GM18951 (cell line): ENCODE measurements around the gene PHLPP2.

Experiments used
- POLR2A ChIP-seq: IDR thresholded peaks from 4 replicates; pipeline ENCODE4 v1.6.1; 2011; ENCODE audit warnings: mild to moderate bottlenecking; ENCODE audit not compliant: insufficient read length, insufficient read depth; ENCODE audit errors: extremely low read depth
- in situ Hi-C: fragments of 300-500 bp; cut with MboI; formaldehyde crosslinking; loops from one replicate; pipeline ENCODE4 v1.12.0; 2022; ENCODE audit warnings: low sequenced_read_pairs, mixed read lengths, inconsistent platforms; ENCODE audit not compliant: unreplicated experiment

The PHLPP2 gene, protein sequence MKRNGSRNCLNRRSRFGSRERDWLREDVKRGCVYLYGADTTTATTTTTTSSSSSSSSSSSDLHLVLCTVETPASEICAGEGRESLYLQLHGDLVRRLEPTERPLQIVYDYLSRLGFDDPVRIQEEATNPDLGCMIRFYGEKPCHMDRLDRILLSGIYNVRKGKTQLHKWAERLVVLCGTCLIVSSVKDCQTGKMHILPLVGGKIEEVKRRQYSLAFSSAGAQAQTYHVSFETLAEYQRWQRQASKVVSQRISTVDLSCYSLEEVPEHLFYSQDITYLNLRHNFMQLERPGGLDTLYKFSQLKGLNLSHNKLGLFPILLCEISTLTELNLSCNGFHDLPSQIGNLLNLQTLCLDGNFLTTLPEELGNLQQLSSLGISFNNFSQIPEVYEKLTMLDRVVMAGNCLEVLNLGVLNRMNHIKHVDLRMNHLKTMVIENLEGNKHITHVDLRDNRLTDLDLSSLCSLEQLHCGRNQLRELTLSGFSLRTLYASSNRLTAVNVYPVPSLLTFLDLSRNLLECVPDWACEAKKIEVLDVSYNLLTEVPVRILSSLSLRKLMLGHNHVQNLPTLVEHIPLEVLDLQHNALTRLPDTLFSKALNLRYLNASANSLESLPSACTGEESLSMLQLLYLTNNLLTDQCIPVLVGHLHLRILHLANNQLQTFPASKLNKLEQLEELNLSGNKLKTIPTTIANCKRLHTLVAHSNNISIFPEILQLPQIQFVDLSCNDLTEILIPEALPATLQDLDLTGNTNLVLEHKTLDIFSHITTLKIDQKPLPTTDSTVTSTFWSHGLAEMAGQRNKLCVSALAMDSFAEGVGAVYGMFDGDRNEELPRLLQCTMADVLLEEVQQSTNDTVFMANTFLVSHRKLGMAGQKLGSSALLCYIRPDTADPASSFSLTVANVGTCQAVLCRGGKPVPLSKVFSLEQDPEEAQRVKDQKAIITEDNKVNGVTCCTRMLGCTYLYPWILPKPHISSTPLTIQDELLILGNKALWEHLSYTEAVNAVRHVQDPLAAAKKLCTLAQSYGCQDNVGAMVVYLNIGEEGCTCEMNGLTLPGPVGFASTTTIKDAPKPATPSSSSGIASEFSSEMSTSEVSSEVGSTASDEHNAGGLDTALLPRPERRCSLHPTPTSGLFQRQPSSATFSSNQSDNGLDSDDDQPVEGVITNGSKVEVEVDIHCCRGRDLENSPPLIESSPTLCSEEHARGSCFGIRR (N-terminal part only)

DNA sequence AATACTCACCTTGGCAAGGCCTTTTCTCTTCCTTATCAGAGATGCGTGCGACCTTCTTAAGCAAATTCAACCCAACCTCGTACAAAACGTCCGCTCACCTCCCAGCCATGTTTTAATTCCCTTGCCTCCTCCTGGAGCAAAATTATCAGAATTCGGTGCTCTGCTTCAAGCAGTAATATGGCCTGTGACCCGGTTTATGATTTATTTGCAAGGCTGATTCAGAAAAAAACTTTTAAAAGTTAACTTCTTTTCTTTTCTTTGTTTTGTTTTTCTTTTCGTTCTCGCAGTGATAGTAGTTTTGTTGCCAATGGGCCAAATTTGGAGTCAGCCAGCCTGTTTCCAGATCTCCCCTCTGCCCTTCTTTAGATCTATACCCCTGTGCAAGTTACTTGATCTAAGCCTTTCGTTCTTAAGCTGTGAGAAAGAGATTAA lies at the start of gene PHLPP2:
PHLPP2 (minus strand) TSS at position 382 of the 432 bp plus-strand sequence. CDS start 9,906 bp downstream, outside the sequence.
- in situ Hi-C loops, result no loop called here
- TF ChIP-seq POLR2A, result no peak

DNA sequence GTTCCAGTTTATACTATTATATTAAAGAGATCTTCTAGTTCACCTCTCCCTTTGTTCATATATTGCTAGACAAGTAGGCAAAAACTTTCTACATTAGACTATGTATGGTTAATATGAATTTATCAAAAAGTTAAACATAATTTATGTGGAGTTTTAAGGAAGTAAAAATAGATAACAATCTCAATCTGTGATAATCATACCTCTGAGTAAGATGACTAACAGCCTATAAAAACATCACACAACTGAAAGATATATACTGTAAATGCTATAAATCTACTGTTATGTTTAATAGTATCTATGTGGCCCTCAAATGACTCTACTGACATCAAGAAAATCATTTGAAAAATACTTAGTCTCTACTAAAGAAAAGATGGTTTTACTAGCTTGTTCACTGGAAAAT lies 47.1 kb upstream of the PHLPP2 start:
- in situ Hi-C loops, result no loop called here
- TF ChIP-seq POLR2A, result no peak

DNA sequence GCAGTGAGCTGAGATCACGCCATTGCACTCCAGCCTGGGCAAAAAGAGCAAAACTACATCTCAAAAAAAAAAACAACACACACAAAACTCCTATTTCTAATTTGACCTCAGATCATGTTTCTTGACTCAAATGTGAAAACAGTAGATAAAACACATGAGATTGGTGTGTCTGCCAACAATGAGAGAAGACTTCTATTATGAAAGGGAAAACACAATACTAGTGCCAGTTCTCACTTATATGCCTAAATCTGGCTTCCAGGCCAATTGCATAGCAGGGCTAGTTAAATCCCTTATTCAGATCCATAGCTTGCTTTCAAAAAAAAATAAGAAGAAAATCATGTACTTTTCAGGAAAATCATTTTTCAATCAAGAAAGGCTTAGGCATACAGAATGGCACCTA lies 44.7 kb upstream of the PHLPP2 start:
- in situ Hi-C loops, result no loop called here
- no peak for TF ChIP-seq POLR2A

DNA sequence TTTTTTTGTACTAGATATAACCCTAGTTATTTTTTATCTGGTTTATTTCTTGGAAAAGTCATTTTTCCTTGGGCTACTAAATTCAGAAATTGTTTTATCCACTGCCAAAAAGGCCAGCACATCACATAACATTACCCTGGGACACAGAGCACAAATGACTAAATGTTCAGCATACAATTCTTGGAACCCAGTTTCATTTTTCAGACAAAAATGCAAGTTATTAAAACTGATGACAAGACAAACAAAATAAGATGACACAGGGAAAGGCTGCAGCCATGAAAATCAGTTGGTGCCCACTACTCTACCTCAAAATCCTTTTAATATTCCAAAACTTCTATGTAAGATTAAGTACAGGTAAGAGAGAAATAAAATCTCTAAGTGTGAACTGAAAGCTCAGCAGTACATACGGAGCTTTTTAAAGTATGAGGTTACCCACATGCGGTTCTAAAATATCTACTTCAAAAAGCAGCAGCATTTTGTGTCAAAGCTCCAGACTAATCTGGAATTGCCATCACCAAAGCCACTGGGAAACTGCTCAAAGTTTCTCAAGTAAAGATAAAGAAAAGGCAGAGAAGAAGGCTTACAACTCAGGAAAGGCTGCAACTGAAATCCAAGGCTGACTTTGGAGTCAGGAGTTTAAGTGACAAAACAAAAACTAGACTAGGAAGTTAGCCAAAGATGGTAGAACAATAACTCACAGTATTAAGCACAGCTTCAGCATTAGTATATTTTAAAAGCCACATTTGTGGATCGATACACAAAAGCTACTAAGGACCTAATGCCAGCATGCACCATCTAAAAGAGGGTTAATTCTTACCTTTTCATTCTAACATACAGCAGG lies 42.8 kb upstream of the PHLPP2 start:
- in situ Hi-C loops, result no loop called here
- TF ChIP-seq POLR2A, result no peak

DNA sequence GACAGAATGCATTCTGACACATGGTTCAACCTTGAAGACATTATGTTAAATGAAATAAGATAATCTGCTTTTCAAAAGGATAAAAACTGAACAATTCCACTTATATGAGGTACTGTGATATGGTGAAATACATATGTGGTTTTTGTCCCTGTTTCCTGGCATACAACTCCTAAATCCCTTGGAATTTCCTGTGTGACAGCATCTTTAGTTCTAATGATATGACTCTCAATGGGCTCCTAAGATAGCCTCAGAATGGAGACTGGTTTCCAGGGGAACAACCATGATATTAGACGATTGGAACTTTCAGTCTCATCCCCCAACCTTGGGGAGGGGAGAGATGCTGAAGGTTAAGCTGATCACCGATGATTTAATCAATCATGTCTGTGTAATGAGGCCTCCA lies 37.7 kb upstream of the PHLPP2 start:
- in situ Hi-C loops, result no loop called here
- TF ChIP-seq POLR2A, result no peak

DNA sequence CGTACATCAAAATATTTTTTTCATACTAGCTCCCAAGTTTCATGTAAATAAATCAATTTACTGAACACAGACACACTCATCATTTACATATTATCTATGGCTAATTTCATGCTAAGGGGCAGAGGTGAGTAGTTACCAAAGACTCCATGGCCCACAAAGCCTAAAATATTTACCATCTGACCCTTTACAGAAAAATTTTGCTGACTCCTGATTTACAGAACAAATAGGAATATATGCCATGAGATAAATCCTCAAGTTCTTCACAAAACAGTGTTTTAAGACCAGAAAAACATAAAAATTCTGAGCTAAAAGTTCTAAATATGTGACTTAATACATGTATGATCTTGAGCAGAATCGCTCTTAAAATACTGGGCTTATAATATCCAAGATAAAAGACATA lies 36.6 kb upstream of the PHLPP2 start:
- TF ChIP-seq POLR2A, result no peak
- in situ Hi-C loops, result no loop called here

DNA sequence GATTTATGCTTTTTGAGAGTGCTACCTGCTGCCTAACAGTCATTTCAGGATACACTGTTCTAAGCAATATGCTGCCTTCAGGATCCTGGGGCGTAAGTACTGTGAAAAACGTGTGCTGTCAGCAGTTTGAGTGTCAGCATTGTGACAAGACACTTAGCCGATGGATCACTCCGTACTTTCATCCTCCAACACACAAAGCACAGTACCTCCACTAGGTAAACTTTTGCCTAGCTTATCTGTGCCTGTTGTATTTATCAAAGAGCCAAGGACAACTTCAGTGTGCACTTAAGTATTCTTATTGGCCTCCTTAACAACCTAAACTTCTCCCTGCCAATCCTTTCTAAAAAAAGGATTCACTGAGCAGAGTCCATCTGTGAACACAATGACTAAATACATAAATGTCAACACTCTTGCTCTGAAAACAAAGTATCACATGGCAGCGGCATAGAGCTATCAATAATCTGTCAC lies 33.8 kb upstream of the PHLPP2 start:
- no peak for TF ChIP-seq POLR2A
- in situ Hi-C loops, result no loop called here

DNA sequence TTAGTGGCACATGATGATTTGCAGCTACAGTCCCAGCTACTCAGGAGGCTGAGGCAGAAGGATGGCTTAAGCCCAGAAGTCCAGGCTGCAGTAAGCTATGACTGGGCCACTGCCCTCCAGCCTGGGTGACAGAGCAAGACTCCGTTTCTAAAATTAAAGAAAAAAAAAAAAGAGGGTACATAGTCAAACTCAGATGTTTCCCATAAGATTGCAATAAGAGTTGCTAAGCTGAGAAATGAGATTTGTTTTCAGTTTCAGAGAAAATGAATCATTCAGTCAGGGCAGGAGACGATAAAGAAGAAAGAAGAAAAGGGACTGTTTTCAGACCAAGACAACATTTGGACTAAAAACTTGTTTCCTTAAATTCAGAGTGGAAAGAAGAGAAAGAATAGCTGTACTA lies 30.2 kb upstream of the PHLPP2 start:
- in situ Hi-C loops, result no loop called here
- TF ChIP-seq POLR2A, result no peak

DNA sequence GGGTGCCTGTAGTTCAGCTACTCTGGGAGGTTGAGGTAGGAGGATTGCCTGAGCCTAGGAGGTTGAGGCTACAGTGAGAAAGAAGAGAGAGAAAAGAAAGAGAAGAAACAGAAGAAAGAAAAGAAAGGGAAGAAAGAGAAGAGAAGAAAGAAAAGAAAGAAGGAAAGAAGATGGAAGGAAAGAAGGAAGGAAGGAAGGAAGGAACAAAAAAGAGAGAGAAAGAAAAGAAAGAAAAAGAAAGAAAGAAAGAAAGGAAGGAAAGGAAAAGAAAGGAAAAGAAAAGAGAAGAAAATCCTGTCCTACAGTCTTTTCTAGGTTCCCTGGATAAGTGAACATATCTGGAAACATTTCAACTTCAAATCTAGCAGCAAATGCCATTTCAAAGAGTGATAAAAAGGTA lies 29.6 kb upstream of the PHLPP2 start:
- no peak for TF ChIP-seq POLR2A
- in situ Hi-C loops, result no loop called here

DNA sequence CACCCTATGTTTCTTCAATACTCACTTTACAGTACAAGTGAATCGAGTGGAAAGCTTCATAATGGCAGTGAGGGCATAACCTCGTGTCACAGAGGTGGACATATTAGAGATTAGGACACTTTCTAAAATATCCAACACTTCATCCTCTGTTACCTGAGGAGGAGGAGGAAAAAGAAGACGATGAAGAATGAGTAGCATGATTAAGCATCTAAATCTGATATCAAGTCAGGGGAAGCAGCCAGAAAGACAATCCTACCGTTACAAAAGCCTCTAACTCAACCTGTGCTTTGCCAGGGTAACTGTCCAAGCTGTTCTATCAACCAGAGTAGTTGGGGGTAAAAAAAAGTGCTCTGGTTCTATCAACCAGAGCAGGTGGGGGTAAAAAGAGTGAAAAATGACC lies 23.7 kb upstream of the PHLPP2 start:
- in situ Hi-C loops, result no loop called here
- no peak for TF ChIP-seq POLR2A

DNA sequence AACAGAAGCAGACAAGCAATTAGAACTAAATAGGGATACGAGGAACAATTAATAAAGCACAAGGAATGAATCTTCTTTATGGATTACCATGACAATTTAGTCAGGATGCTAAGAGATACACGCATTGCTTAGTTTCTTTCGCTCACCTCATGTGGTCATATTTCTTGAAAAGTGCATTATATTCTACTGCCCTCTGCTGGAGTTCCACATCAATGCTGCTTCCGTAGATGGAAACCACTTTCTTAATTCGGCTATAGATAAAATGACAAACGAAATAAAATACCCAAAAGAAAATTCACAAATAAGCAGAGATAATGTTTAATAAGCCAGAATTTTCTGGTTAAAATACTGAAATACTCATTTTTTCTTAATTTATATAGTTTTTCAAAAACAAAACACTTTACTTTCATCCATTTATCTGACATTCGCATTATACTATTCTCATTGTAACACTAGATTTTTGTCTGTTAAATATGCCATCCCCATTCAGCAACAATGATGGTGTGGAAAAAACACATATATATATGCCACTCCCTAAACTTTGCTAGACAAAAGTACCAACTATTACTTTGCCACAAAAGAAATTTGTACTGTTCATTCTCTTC lies 22.0 kb upstream of the PHLPP2 start:
- TF ChIP-seq POLR2A, result no peak
- in situ Hi-C loops, result no loop called here

DNA sequence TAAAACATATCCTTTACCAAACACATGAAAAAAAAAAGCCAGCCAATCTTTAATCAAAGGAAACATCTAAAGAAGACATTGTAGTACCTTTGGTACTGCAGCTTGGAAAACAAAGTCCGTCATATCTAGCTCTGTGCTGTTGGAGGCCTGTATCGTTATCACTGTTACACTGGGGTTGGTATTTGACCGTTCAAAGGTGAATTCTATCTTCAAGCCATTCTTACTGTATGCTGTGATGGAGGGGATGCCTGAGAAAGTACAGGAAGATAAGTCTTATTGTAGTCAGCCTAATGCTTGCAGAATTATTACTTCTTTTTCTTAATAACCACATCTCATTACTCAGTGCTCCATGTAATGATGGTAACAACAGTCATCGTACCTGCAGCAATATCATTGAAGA lies 14.4 kb upstream of the PHLPP2 start:
- TF ChIP-seq POLR2A, result no peak

DNA sequence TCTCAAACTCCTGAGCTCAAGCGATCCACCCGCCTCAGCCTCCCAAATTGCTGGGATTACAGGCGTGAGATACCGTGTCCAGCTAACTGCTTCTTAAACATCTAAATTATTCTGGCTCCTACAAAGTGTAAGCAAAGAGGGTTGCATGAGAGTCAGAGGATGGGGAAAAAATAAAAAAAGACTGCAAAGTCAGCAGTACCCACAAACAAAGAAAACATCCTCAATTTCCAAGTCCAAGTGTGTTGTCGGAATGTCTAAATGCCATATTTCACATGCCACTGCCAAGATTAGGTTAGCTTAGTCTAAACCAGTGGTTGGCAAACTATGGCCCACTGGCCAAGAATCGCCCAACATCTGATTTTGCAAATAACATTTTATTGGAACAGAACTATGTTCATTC lies 13.0 kb upstream of the PHLPP2 start:
- TF ChIP-seq POLR2A, result no peak
- in situ Hi-C loops, result no loop called here

More for the DNA sequence above, 14.4 kb upstream of the PHLPP2 start:
- in situ Hi-C loops, result no loop called here
